Fibroblast of lung (primary cell): ENCODE measurements around the gene CYP2W1.

Experiments
- EZH2 ChIP-seq: IDR thresholded peaks from 2 replicates; pipeline ENCODE4 v1.5.1; 2012; ENCODE audit warnings: low read length, control low read depth, mild to moderate bottlenecking; ENCODE audit errors: missing control alignments
- TF ChIP-seq, protein P1 (sequence below), 2 donors: IDR thresholded peaks in 1 of 2; conservative IDR thresholded peaks in 1 of 2; 1 replicate in 1 of 2; 2 replicates in 1 of 2; pipeline ENCODE4 v1.5.1; 2011 to 2012; ENCODE audit warnings: low read length in 2 of 2, control low read depth in 1 of 2, inconsistent platforms in 1 of 2, low read depth in 1 of 2, mild to moderate bottlenecking in 1 of 2

DNA sequence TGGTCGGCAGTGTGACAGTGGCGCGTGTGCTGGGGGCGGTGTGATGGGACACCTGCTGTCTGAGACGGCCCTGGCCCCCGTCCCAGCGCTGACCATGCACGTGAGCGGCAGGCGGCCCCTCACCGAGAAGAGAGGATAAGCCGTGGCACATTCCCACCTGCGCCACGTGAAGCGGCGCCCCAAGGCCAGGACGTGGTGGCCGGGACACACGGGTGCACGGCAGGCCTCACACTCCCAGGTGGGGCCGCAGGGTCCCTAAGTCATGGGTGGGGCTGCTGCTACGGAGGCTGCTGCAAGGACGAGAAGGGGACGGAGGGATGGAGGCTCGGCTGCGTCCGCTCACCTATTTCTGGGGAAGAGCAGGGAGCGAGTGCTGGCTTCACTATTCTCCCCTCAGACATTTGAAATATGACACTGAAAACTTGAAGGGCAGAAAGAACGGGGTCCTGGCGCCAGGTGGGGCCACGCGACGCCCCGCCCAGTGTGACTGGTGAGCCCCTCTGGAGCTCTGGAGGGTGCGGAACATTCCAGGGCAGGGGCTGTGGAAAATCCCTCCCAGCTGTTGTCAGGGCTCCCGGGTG lies 7.5 kb downstream of the CYP2W1 start:
- TF ChIP-seq, protein P1, sequence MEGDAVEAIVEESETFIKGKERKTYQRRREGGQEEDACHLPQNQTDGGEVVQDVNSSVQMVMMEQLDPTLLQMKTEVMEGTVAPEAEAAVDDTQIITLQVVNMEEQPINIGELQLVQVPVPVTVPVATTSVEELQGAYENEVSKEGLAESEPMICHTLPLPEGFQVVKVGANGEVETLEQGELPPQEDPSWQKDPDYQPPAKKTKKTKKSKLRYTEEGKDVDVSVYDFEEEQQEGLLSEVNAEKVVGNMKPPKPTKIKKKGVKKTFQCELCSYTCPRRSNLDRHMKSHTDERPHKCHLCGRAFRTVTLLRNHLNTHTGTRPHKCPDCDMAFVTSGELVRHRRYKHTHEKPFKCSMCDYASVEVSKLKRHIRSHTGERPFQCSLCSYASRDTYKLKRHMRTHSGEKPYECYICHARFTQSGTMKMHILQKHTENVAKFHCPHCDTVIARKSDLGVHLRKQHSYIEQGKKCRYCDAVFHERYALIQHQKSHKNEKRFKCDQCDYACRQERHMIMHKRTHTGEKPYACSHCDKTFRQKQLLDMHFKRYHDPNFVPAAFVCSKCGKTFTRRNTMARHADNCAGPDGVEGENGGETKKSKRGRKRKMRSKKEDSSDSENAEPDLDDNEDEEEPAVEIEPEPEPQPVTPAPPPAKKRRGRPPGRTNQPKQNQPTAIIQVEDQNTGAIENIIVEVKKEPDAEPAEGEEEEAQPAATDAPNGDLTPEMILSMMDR (conservative IDR thresholded peaks at IDR 0.05 in 1 of 2, IDR thresholded peaks at IDR 0.05 in 1 of 2; ENCODE audit: low read depth in 1 of 2, low read length in 2 of 2) = no peak
- no peak for TF ChIP-seq EZH2
